Esophagus squamous epithelium (tissue), 4 donors: Measurements from ENCODE around the gene ZNF469.

Experiments used
- POLR2A ChIP-seq, 4 donors: fragments of 450-650 bp; IDR thresholded peaks; one replicate each; pipeline ENCODE4 v1.6.1; 2017; ENCODE audit warnings: antibody characterized with exemption in 4 of 4, mild to moderate bottlenecking in 4 of 4, moderate library complexity in 3 of 4
- TF ChIP-seq, protein P1 (sequence below), 6 experiments: fragments of 450-650 bp in 4 of 6; fragments of 200-600 bp in 2 of 6; sonication (generic) in 2 of 6; IDR thresholded peaks; one replicate each; pipeline ENCODE4 v1.5.1; 2016 to 2019; ENCODE audit warnings: antibody characterized with exemption in 6 of 6, mild to moderate bottlenecking in 4 of 6, moderate library complexity in 4 of 6

DNA sequence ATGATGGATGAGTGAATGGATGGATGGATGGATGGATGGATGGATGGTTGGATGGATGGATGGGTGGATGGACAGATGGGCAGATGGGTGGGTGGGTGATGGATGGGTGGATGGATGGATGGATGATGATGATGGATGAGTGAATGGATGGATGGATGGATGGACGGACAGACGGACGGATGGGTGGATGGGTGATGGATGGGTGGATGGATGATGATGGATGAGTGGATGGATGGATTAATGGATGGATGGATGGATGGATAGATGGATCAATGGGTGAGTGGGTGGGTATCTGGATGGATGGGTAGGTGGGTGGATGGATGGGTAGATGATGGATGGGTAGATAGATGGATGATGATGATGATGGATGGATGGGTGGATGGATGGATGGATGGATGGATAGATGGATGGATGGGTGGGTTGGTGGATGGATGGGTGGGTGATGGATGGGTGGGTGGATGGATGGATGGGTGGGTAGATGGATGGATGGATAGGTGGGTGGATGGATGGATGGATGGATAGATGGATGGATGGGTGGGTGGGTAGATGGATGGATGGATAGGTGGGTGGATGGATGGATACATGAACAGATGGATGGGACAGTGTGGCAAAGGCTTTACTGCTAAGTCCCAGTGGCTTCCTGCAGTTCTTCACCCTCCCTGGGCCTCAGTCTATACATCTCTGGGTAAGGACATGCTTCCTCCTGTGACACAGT lies 40.1 kb downstream of the ZNF469 start:
- TF ChIP-seq, protein P1, sequence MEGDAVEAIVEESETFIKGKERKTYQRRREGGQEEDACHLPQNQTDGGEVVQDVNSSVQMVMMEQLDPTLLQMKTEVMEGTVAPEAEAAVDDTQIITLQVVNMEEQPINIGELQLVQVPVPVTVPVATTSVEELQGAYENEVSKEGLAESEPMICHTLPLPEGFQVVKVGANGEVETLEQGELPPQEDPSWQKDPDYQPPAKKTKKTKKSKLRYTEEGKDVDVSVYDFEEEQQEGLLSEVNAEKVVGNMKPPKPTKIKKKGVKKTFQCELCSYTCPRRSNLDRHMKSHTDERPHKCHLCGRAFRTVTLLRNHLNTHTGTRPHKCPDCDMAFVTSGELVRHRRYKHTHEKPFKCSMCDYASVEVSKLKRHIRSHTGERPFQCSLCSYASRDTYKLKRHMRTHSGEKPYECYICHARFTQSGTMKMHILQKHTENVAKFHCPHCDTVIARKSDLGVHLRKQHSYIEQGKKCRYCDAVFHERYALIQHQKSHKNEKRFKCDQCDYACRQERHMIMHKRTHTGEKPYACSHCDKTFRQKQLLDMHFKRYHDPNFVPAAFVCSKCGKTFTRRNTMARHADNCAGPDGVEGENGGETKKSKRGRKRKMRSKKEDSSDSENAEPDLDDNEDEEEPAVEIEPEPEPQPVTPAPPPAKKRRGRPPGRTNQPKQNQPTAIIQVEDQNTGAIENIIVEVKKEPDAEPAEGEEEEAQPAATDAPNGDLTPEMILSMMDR (IDR thresholded peaks at IDR 0.05) = no peak
- no peak for TF ChIP-seq POLR2A (IDR thresholded peaks at IDR 0.05)
